Uterus (tissue), 2 donors: ENCODE data around the gene NOXA1.

ENCODE experiments used
- CTCF ChIP-seq, 4 experiments: fragments of 200-600 bp in 2 of 4; fragments of 450-650 bp in 2 of 4; sonication (generic) in 2 of 4; IDR thresholded peaks; one replicate each; pipeline ENCODE4 v1.5.1; 2016 to 2019; ENCODE audit warnings: antibody characterized with exemption in 4 of 4, mild to moderate bottlenecking in 2 of 4, moderate library complexity in 1 of 4
- POLR2A ChIP-seq, 2 donors: fragments of 450-650 bp; IDR thresholded peaks; one replicate each; pipeline ENCODE4 v1.6.1; 2016; ENCODE audit warnings: antibody characterized with exemption in 2 of 2, mild to moderate bottlenecking in 1 of 2, moderate library complexity in 1 of 2

- no peak for TF ChIP-seq CTCF (IDR thresholded peaks at IDR 0.05)
- TF ChIP-seq POLR2A (IDR thresholded peaks at IDR 0.05): no peak
Measured at GRCh38 chr9:137406085-137406760, 17.0 kb upstream of the NOXA1 start.
